ENCODE results near the gene SMAD7.

Gene SMAD7

DNA sequence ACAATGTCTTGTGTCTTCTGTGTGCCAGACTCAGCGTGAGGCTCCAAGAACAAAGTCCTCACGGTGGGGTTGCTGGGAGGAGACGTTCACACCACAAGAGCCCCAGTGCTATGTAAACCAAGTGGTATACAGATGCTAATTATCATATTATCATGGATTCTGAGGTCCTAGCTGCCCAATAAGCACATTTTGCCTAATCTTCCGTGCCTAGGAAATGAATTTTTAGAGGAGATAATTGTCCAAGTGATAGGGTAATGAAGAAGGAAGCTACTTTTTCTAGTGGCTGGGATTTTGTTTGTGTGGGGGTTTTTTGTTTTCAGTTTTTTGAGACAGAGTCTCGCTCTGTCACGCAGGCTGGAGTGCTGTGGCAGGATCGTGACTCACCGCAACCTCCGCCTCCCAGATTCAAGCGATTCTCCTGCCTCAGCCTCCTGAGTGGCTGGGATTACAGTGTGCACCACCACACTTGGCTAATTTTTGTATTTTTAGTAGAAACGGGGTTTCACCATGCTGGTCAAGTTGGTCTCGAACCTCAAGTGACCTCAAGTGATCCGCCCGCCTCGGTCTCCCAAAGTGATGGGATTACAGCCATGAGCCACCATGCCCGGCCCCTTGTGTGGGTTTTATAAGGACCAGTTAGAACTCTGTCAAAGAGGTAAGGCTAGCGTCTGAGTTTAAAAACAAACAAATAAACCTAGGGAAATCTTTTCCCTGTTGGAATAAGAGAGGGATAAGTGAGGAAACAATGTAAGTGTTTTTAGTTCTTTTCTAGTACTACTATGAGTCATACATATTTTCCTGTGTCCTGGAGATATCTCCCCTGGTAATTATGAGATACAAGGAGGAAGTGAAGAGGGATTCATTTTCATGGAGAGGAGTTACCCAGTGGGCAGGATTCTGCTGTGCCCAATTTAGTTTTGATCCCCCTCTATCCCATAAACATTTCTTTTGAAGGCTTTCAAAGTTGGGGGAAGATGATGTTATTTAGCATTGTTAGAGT, 9.5 kb upstream of the SMAD7 start:
- DNase-seq = no peak

- no peak for DNase-seq
Observed at GRCh38 chr18:48959551-48959920, 8.8 kb upstream of the SMAD7 start.

- DNase-seq = no peak
Observed at GRCh38 chr18:48958951-48959350, 8.2 kb upstream of the SMAD7 start.

GRCh38 chr18:48957616-48958015, 6.9 kb upstream of the SMAD7 start:
- no peak for DNase-seq

GRCh38 chr18:48957136-48957535, 6.4 kb upstream of the SMAD7 start:
- DNase-seq = no peak

DNA sequence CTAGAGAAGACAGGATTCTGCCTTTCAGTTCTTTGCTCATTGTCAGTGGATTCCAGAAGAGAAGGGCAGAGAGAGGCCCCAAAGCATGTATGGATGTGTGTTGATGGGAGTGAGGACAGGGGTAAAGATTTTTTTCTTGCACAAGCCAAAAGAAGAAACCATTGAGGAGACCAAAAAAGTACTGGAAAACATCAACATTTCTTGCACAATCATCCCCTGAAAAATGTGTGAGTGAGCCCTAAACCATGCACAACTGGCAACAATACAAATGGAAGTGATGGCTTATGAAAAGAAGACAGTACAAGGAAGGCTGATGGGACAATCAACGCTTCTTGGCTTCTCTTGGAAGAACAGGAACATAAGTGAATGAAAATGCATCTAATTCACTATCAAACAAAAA, 5.6 kb upstream of the SMAD7 start:
- no peak for DNase-seq

DNA sequence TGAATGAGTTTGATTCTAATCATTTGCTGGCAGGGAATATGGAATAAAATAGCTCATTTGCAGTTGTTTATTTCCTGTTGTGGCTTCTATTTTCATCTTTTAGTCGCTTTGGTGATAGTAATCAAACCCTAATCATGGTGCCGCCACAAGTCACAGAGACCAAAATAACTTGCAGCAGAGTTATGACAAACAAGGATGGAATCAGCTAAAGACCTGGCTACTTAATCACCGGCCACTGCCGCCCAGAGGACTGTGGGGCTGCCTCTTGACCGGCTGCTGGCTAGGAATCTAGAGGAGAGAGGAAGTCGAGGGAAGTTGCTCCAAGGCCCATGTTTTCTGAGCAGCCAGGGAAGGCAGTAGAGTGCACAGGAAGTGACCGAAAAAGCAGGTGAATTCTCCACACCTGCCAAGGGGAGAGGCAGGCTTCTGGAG, 5.1 kb upstream of the SMAD7 start:
- DNase-seq = no peak

- DNase-seq = no peak
Observed at GRCh38 chr18:48954886-48955819, 4.4 kb upstream of the SMAD7 start.

GRCh38 chr18:48953104-48953706, 2.4 kb upstream of the SMAD7 start:
- no peak for DNase-seq

DNA sequence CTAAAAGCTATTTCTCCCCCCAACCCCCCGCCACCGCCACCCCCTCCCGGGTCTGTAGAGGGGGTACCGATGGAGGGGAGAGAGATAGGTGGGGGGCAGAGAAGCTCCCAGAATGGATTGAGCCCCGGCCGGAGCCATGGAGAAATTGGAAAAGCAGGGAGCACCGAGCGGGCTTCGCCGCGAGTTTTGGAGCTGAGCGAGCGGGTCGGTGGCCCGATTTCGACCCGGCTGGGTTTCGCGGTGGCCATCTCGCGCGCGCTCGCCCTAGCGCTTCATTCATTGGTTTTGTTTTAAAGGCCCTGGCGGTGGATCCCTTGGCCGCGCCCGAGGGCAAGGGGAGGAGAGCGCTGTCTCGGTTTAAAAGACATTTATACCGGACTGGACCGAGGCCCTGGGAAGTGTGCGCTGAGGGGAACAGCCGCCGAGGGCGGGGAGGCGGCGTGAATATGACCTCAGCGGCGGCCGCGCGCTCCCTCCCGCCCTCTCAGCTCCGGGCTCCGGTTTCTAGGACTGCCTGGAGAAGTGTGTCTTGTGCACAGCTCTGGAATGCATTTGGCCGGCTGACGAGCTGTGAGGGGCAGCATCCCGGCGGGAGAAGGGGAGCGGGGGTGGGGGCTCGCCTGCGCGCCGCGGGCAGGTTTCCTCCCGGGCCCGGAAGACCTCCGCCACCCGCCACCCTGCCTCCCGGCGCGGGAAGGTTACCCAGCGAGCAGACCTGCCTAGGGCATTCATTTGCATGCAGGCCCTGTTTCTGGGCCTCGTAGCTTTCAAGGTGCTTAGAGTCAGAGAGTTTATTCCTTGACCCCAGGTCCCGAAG, 1.7 kb upstream of the SMAD7 start:
- peak; percentile 34 to 60 (median 44) for DNase-seq

DNA sequence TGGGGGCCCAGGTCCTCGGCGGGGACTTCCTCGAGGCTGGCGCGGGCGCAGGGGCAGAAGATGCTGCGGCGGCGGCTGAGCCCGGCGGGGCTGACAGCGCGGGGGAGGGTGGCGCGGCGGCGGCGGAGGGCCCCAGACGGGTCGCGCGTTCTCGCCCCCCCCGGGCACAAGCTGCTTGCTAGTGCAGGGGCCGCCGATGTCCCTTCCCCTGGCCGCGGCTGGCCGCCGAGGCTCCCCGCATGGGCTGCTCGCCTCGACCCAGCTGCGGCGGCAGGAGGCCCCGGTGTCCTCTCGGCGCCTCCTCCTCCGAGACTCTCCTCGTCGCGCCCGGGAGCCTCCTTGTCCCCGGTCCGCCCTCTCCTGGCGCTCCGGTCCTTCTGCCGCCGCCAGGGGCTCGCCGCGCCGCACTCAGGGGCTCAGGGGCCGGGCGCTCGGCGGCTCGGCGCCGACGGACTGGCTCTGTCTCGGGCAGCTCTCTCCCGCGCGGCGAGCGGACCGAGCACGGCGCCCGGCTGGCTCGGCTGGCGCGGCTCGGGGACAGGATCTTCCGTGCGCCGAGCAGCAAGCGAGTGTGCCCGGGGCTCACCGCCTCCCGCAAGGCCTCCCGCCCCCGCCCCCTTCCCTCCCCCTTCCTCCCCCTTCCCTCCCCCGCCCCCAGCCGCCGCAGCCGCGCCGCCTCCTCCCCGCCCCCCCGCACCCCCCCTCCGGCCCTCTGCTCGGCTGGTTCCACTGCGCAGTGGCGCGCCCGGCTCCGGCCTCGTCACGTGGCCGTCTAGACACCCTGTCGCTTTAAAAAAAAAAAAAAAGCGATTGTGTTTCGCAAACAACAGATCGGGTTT, 902 bp upstream of the SMAD7 start:
- DNase-seq = peak; percentile 33 to 75 (median 50)

- DNase-seq = peak in 2 of 4 experiments; percentile 9 to 30
Observed at GRCh38 chr18:48949606-48950535, 894 bp downstream of the SMAD7 start.

- peak in 1 of 4 experiments; percentile 33 for DNase-seq
Observed at GRCh38 chr18:48949050-48949605, 1.6 kb downstream of the SMAD7 start.

GRCh38 chr18:48948112-48949049, 2.4 kb downstream of the SMAD7 start:
- DNase-seq = peak in 1 of 4 experiments; percentile 40

DNA sequence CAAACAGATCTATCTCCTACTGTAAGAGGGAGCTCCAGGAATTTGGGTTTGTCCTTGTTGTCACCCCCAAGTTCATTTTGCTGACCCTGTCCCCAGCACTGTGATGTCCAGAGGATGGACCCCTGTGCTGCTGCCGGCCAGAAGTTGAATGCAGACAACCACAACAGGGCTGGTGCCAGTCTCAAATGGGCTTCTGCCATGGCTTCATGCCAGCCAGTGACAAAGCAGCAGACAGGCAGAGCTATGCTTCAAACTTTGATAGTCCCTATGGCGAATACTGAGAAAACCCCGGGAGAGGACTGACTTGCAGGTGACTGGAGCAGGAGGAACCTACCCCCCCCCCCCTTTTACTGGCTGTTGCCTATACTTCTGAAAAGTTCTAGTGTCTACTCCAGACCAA, 3.2 kb downstream of the SMAD7 start:
- no peak for DNase-seq

- no peak for DNase-seq
Observed at GRCh38 chr18:48947092-48947491, 3.7 kb downstream of the SMAD7 start.

GRCh38 chr18:48946329-48946835, 4.4 kb downstream of the SMAD7 start:
- DNase-seq = no peak

- no peak for DNase-seq
Observed at GRCh38 chr18:48945953-48946217, 4.9 kb downstream of the SMAD7 start.

GRCh38 chr18:48944634-48945033, 6.1 kb downstream of the SMAD7 start:
- no peak for DNase-seq

Measured in activated naive CD4-positive, alpha-beta T cell (primary cell).